ENCODE measurements around the gene VASH2. TPM values are rescaled to one million over a fixed set of nuclear protein-coding genes. Genes with fewer than 3 reads are reported as not detected.

Gene VASH2
- total RNA-seq, 1 donor from 2014 or later, result 15.8 TPM

GRCh38 chr1:212942679-212943392 lies 7.5 kb upstream of the VASH2 start:
- Mint-ChIP-seq H3K27ac (no peak overlapping the region), H3K9me3 (ENCODE audit: low read depth) (peaks cover 18% of the 10 kb centered on the region), H3K4me1 (ENCODE audit: low read depth) (no peaks in the 10 kb centered on the region), H3K36me3 (ENCODE audit: insufficient read depth) (peaks cover 4% of the 10 kb centered on the region), H3K4me3 (ENCODE audit: low read depth) (no peak overlapping the region), H3K27me3 (no peaks in the 10 kb centered on the region)
- TF ChIP-seq CTCF (IDR thresholded peaks at IDR 0.05; ENCODE audit: unreplicated experiment), result no peak
- DNase-seq (ENCODE audit: low spot score, unreplicated experiment), result no peak

- no peak overlapping the region for H3K4me3 Mint-ChIP-seq (ENCODE audit: low read depth)
Observed at GRCh38 chr1:212943393-212943710, 7.0 kb upstream of the VASH2 start.

GRCh38 chr1:212944229-212944901 lies 6.0 kb upstream of the VASH2 start:
- no peak for TF ChIP-seq CTCF (IDR thresholded peaks at IDR 0.05; ENCODE audit: unreplicated experiment)
- no peak overlapping the region for H3K27ac Mint-ChIP-seq
- no peaks in the 10 kb centered on the region for H3K4me1 Mint-ChIP-seq (ENCODE audit: low read depth)
- peaks cover 4% of the 10 kb centered on the region for H3K36me3 Mint-ChIP-seq (ENCODE audit: insufficient read depth)
- no peak overlapping the region for H3K4me3 Mint-ChIP-seq (ENCODE audit: low read depth)
- DNase-seq (ENCODE audit: low spot score, unreplicated experiment), result no peak
- H3K27me3 Mint-ChIP-seq, result peaks cover 8% of the 10 kb centered on the region
- peaks cover 18% of the 10 kb centered on the region for H3K9me3 Mint-ChIP-seq (ENCODE audit: low read depth)

More at GRCh38 chr1:212943393-212943710, 7.0 kb upstream of the VASH2 start:
- H3K27me3 Mint-ChIP-seq, result no peaks in the 10 kb centered on the region
- peaks cover 18% of the 10 kb centered on the region for H3K9me3 Mint-ChIP-seq (ENCODE audit: low read depth)
- TF ChIP-seq CTCF (IDR thresholded peaks at IDR 0.05; ENCODE audit: unreplicated experiment), result no peak
- no peaks in the 10 kb centered on the region for H3K4me1 Mint-ChIP-seq (ENCODE audit: low read depth)
- DNase-seq (ENCODE audit: low spot score, unreplicated experiment), result no peak
- peaks cover 4% of the 10 kb centered on the region for H3K36me3 Mint-ChIP-seq (ENCODE audit: insufficient read depth)
- no peak overlapping the region for H3K27ac Mint-ChIP-seq

- Mint-ChIP-seq H3K27me3 (peaks cover 10% of the 10 kb centered on the region), H3K4me3 (ENCODE audit: low read depth) (no peak overlapping the region), H3K9me3 (ENCODE audit: low read depth) (peaks cover 13% of the 10 kb centered on the region), H3K4me1 (ENCODE audit: low read depth) (no peaks in the 10 kb centered on the region), H3K36me3 (ENCODE audit: insufficient read depth) (peaks cover 4% of the 10 kb centered on the region), H3K27ac (no peak overlapping the region)
- DNase-seq (ENCODE audit: low spot score, unreplicated experiment), result no peak
- TF ChIP-seq CTCF (IDR thresholded peaks at IDR 0.05; ENCODE audit: unreplicated experiment), result no peak
Observed at GRCh38 chr1:212945056-212945455, 5.3 kb upstream of the VASH2 start.

- H3K27ac Mint-ChIP-seq, result no peak overlapping the region
Observed at GRCh38 chr1:212945463-212946160, 4.7 kb upstream of the VASH2 start.

More at GRCh38 chr1:212945463-212946160, 4.7 kb upstream of the VASH2 start:
- no peak overlapping the region for H3K4me3 Mint-ChIP-seq (ENCODE audit: low read depth)
- H3K9me3 Mint-ChIP-seq (ENCODE audit: low read depth), result peaks cover 10% of the 10 kb centered on the region
- TF ChIP-seq CTCF (IDR thresholded peaks at IDR 0.05; ENCODE audit: unreplicated experiment), result no peak
- H3K27me3 Mint-ChIP-seq, result peaks cover 12% of the 10 kb centered on the region
- DNase-seq (ENCODE audit: low spot score, unreplicated experiment), result no peak
- peaks cover 2% of the 10 kb centered on the region for H3K4me1 Mint-ChIP-seq (ENCODE audit: low read depth)
- H3K36me3 Mint-ChIP-seq (ENCODE audit: insufficient read depth), result peaks cover 3% of the 10 kb centered on the region

Measured in progenitor cell of endocrine pancreas (in vitro differentiated cells).